Neural progenitor cell (in vitro differentiated cells): ENCODE data around the gene PPFIA4.
"Not testable (repeated sequence)": the region's sequence is repeated elsewhere in the genome, so short reads cannot be mapped to it uniquely, and the experiment has no call there.

ENCODE experiments used
- CTCF ChIP-seq: fragments of 200-600 bp; sonication (generic); IDR thresholded peaks from 2 replicates; pipeline ENCODE4 v1.5.1; 2017; ENCODE audit warnings: antibody characterized with exemption, mild to moderate bottlenecking
- EZH2 ChIP-seq: fragments of 200-600 bp; sonication (generic); IDR thresholded peaks from 2 replicates; pipeline ENCODE4 v1.6.1; 2017; ENCODE audit warnings: antibody characterized with exemption, mild to moderate bottlenecking, moderate library complexity
- EZH2phosphoT487 ChIP-seq: fragments of 200-600 bp; sonication (generic); IDR thresholded peaks from 2 replicates; pipeline ENCODE4 v1.6.1; 2017; ENCODE audit warnings: antibody characterized with exemption

DNA sequence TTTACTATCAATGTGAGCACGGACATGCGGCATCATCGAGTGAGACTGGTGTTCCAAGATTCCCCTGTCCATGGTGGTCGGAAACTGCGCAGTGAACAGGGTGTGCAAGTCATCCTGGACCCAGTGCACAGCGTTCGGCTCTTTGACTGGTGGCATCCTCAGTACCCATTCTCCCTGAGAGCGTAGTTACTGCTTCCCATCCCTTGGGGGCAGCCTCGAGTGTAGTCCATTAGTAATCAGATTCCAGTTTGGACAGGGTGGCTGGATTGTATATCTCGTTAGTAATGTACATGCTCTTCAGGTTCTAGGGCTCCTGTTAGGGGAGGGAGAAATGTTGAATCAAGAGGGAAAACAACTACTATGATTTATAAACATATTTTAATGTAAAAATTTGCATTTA lies 3.4 kb upstream of the PPFIA4 start:
- not testable (repeated sequence) for TF ChIP-seq CTCF, EZH2, EZH2phosphoT487
